ENCODE data around the gene CKMT2.

- TF ChIP-seq CTCF (IDR thresholded peaks at IDR 0.05) = no peak
- no peak for TF ChIP-seq POLR2A (IDR thresholded peaks at IDR 0.05)
These were observed 49.0 kb upstream of the CKMT2 start for GRCh38 chr5:81183811-81184748.

Measured in esophagus squamous epithelium (tissue), 4 donors.